Right atrium auricular region (tissue), 2 donors: Measurements from ENCODE around the gene INPP5B. TPM values are rescaled to one million over a fixed set of nuclear protein-coding genes. Genes with fewer than 3 reads are reported as not detected.

ENCODE experiments used
- DNase-seq: peaks from one replicate; pipeline ENCODE4 v3.0.0-alpha.2; 2019; ENCODE audit warnings: low spot score
- H3K27ac ChIP-seq, 2 donors: fragments of 200-600 bp; sonication (generic); 1 replicate in 1 of 2; 2 replicates in 1 of 2; pipeline ENCODE4 v1.5.1; 2016 to 2019
- H3K27me3 ChIP-seq, 2 donors: fragments of 200-600 bp; sonication (generic); one replicate each; pipeline versions ENCODE4 v1.5.1 to v1.6.0; 2017 to 2019
- H3K36me3 ChIP-seq: fragments of 200-600 bp; sonication (generic); one replicate; pipeline ENCODE4 v1.5.1; 2016
- H3K4me1 ChIP-seq, 2 donors: fragments of 200-600 bp; sonication (generic); one replicate each; pipeline versions ENCODE4 v1.5.1 to v1.6.0; 2017 to 2019
- H3K4me3 ChIP-seq, 2 donors: fragments of 200-600 bp; sonication (generic); 1 replicate in 1 of 2; 2 replicates in 1 of 2; pipeline ENCODE4 v1.5.1; 2017 to 2019; ENCODE audit warnings: mild to moderate bottlenecking in 1 of 2, moderate library complexity in 1 of 2
- H3K9me3 ChIP-seq, 2 donors: fragments of 200-600 bp; sonication (generic); one replicate each; pipeline ENCODE4 v1.5.1; 2019
- total RNA-seq, 2 donors: library from RNA; depleted of rRNA; stranded (reverse); fragments of >200 nt; gene quantifications; one replicate each; pipeline ENCODE4 v1.1.0, GENCODE V29; 2016
- TF ChIP-seq, protein P1 (sequence below), 2 donors: fragments of 200-600 bp; sonication (generic); IDR thresholded peaks; one replicate each; pipeline ENCODE4 v1.5.1; 2019; ENCODE audit warnings: antibody characterized with exemption in 2 of 2

The INPP5B gene
- total RNA-seq, 2 donors from 2014 or later: 13.2 to 16.7 TPM

DNA sequence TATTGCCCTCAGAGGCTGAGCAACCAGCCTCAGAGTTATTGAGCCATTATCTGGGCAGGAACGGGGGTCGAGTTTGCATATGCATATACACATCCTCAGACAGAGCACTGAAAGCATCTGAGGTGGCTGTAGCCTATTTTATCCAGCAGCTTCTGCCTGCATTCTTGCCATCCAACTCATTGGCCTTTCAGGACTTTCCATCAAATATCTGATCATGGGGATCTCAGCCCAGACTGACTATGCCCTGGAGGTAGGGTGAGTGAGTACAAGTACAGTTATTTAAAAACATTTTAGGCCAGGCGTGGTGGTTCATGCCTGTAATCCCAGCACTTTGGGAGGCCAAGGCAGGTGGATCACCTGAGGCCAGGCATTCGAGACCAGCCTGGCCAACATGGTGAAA is 85.7 kb downstream of the INPP5B start:
- no peak overlapping the region for H3K27ac ChIP-seq
- TF ChIP-seq, protein P1, sequence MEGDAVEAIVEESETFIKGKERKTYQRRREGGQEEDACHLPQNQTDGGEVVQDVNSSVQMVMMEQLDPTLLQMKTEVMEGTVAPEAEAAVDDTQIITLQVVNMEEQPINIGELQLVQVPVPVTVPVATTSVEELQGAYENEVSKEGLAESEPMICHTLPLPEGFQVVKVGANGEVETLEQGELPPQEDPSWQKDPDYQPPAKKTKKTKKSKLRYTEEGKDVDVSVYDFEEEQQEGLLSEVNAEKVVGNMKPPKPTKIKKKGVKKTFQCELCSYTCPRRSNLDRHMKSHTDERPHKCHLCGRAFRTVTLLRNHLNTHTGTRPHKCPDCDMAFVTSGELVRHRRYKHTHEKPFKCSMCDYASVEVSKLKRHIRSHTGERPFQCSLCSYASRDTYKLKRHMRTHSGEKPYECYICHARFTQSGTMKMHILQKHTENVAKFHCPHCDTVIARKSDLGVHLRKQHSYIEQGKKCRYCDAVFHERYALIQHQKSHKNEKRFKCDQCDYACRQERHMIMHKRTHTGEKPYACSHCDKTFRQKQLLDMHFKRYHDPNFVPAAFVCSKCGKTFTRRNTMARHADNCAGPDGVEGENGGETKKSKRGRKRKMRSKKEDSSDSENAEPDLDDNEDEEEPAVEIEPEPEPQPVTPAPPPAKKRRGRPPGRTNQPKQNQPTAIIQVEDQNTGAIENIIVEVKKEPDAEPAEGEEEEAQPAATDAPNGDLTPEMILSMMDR (IDR thresholded peaks at IDR 0.05): no peak
- no peaks in the 10 kb centered on the region for H3K27me3 ChIP-seq
- peaks cover 54% of the 10 kb centered on the region for H3K36me3 ChIP-seq
- H3K4me3 ChIP-seq: no peak overlapping the region
- no peaks in the 10 kb centered on the region for H3K9me3 ChIP-seq
- H3K4me1 ChIP-seq: peaks cover 3 to 21% of the 10 kb centered on the region in 2 donors
- DNase-seq: no peak

DNA sequence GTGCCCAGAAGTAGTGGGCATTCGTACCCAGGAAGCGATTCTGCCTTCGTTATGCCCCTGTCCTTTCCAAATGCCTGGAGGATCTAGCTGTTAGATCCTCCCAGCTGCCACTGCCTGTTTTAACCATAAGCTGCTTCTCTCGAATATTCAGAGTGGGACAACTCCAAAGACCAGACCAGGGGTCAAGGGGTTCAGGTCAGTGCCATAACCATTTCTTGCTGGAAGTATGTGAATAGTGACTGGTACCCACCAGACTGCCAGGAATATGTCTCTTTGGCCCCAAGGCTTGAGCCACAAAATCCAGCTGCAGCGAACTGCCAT is 86.5 kb downstream of the INPP5B start:
- TF ChIP-seq, protein P1 (IDR thresholded peaks at IDR 0.05): peak in 1 of 2 donors; percentile 19
- H3K4me1 ChIP-seq: peaks cover 3 to 25% of the 10 kb centered on the region in 2 donors
- peaks cover 46% of the 10 kb centered on the region for H3K36me3 ChIP-seq

DNA sequence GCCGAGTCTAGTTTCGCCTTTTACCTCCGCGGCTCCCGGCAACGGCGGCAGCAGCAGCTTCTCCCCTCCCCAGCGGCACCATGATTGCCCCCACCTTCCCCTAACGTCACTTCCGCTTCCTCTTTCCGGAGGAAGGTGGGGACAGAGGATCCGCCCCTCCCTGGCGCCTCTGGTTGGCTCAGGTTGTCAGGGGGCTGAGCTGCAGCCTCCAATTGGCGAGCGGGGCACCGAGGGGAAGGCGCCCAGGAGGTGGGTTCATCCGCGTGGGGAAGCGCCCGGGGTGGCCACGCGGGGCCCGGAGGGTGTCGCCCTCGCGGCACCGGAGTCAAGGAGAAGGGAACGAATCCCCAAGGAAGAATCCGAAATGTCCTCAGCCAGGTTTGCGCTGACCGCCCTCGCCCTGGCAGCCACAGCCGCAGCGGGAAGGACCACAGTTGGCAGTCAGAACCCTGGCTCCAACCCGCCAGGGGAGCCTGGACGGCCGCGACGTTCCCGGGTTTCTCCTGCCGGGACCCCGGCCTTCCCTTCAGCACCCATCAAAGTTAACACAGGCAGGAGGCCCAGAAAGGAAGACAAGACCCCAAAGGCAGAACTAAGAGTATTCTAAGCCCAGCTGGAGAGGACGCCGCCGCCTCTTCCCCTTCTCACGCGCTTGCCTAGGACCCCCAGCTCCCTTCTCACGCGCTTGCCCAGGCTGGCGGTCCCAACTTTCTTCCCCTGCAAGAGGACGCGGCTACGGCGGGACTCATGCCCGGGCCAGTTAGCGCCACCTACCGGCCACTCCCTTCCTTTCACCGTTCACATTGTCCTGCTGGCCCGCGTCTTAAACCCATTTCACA is 87.1 kb downstream of the INPP5B start, which contains the start of gene MTF1:
MTF1 (minus strand) TSS at position 86 of the 839 bp plus-strand sequence. CDS start 1,934 bp downstream, outside the sequence.
- Histone ChIP-seq H3K9me3 (no peaks in the 10 kb centered on the region), H3K36me3 (peaks cover 43% of the 10 kb centered on the region), H3K4me1 (peaks cover 3 to 31% of the 10 kb centered on the region in 2 donors), H3K27ac (peak within 1 kb of the TSS; percentile 91), H3K27me3 (no peaks in the 10 kb centered on the region), H3K4me3 (peak within 1 kb of the TSS; percentile 93 to 96)
- DNase-seq: peak; percentile 98
- TF ChIP-seq, protein P1 (IDR thresholded peaks at IDR 0.05): peak; percentile 92 to 94

More for the DNA sequence above, 86.5 kb downstream of the INPP5B start:
- DNase-seq: no peak
- Histone ChIP-seq H3K27me3 (no peaks in the 10 kb centered on the region), H3K27ac (peak overlapping the region; percentile 91), H3K4me3 (peak overlapping the region; percentile 93 to 96), H3K9me3 (no peaks in the 10 kb centered on the region)

DNA sequence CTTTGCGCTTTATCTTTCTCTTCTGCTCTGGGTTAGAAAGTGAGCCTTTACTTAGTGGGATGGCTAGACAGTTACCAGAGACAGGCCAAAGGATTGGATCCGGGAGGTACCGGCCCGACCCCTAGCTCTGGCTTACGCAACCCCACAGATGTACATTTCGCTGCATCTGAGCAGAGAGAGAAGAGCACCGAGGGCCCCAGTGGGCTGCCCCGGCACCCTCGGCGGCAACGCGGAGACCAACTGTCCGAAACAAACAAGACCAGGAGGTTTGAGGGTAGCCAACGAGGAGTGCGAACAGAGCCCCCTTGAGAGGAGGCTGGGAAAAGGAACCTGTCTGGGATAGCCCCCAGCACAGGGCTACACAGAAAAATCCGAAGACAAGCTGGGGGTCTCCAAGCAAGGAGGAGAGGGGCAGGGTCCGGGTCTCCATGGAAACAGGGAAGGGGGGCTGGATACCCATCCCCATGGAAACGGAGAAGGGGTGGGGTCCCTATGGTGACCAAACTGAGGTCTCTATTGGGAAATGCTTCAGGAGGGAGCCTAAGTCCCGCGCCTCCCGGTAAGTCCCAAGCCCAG is 87.8 kb downstream of the INPP5B start:
- TF ChIP-seq, protein P1 (IDR thresholded peaks at IDR 0.05): no peak
- H3K9me3 ChIP-seq: no peaks in the 10 kb centered on the region
- H3K4me1 ChIP-seq: peaks cover 3 to 33% of the 10 kb centered on the region in 2 donors
- no peak for DNase-seq
- no peaks in the 10 kb centered on the region for H3K27me3 ChIP-seq
- peaks cover 37% of the 10 kb centered on the region for H3K36me3 ChIP-seq
- H3K27ac ChIP-seq: peak overlapping the region; percentile 91
- H3K4me3 ChIP-seq: peak overlapping the region; percentile 93 to 96

DNA sequence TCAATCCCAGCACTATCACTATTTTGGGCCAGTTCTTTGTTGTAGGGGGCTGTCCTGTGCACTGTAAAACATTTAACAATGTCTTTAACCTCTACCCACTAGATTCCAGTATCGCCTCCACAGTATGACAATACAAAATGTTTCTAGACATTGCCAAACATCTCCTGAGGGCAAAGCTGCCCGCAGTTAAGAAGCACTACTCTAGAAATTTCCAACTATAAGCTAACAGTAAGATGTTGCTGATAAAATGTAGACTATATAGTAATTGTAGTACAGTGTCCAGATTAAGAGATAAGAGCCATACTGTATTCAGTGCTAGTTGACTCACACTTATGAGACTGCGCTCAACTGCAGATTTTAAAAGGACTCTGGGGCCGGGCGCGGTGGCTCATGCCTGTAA is 92.4 kb downstream of the INPP5B start:
- H3K36me3 ChIP-seq: peaks cover 11% of the 10 kb centered on the region
- DNase-seq: no peak
- H3K4me1 ChIP-seq: peaks cover 0 to 48% of the 10 kb centered on the region in 2 donors

More for the DNA sequence above, 92.4 kb downstream of the INPP5B start:
- Histone ChIP-seq H3K27ac (no peak overlapping the region), H3K9me3 (no peaks in the 10 kb centered on the region), H3K4me3 (no peak overlapping the region), H3K27me3 (no peaks in the 10 kb centered on the region)
- TF ChIP-seq, protein P1 (IDR thresholded peaks at IDR 0.05): no peak
